Activated effector memory CD4-positive, alpha-beta T cell treated with anti-CD3 and anti-CD28 coated beads, Interleukin-2, amount 50 U/mL, for 16 hours (primary cell): ENCODE measurements around the gene USP44.
A peak's percentile ranks its signal among the peaks of the same experiment; 100 is the strongest.
"Not testable (repeated sequence)": the region's sequence is repeated elsewhere in the genome, so short reads cannot be mapped to it uniquely, and the experiment has no call there.

Source experiments
- DNase-seq: peaks from one replicate; pipeline ENCODE4 v3.0.0-alpha.2; 2020

USP44 gene

DNA sequence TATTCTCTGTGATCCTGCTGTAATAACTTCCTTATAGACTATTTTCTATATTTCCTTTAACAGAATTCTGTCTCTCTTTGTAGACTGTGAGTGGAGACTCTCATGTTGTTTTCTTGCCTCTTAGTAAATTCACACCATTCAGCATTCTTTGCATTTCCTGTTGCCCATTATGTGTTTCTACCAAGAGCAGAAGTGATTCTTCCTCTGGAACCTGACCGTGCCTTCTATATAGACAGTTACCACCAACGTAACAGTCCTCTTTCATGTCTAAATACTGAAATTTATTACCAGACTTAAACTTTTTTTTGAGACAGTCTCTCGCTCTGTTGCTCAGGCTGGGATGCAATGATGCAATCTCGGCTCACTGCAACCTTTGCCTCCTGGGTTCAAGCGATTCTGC, 46.2 kb downstream of the USP44 start:
- DNase-seq, result no peak

DNA sequence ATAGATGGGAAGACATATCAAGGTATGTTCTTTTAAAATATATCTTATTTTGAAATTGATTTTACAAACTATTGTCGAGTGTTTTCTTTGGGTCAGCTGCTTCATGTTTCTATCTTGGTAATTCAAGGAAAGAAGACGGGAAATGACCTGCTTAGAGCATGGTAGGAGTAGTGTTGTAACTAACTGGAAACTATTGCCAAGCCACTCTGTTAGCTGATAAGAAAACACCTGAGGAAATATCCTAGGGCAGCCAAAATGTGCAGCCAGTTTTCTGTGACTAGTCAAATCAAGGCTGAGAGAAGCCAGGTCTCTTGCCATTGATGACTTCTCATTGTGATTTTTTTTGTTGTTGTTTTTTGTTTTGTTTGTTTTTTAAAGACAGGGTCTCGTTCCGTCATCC, 47.1 kb downstream of the USP44 start:
- no peak for DNase-seq

DNA sequence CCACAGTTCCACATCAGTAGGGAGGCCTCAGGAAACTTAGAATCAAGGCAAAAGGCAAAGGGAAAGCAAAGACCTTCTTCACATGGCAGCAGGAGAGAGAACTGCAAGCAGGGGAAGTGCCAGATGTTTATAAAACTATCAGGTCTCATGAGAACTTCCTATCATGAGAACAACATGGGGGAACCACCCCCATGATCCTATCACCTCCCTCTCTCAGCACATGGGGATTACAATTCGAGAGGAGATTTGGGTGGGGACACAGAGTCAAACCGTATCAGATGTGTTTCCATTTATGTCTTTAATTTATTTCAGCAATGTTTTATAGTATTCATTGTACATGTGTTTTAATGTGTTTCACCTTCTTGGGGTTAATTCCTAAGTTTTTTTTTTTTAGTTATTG, 51.5 kb downstream of the USP44 start:
- DNase-seq, result no peak

DNA sequence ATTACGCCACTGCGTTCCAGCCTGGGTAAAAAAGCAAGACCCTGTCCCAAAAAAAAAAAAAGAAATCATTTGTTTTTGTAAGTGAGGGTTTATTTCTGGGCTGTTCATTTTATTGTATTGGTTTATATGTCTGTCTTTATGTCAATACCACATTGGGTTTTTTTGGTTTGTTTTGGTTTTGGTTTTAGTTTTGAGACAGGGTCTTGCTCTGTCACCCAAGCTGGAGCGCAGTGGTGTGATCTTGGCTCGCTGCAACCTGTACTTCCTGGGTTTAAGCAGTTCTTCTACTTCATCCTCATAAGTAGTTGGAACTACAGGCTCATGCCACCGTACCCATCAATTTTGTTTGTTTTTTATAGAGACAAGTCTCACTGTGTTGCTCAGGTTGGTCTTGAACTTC, 52.3 kb downstream of the USP44 start:
- DNase-seq, result no peak

DNA sequence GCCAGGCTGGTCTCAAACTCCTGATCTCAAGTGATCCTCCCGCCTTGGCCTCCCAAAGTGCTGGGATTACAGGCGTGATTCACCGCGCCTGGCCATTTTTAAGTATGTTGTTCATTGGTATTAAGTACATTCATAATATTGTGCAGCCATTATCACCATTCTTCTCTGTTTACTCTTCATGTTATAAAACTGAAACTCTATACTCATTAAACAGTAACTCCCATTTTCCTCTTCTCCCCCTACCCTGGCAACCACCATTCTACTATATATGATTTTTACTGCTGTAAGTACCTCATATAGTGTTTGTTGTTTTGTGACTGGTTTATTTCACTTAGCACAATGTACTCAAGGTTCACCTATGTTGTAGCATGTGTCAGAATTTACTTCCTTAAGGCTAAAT, 54.2 kb downstream of the USP44 start:
- DNase-seq, result no peak

DNA sequence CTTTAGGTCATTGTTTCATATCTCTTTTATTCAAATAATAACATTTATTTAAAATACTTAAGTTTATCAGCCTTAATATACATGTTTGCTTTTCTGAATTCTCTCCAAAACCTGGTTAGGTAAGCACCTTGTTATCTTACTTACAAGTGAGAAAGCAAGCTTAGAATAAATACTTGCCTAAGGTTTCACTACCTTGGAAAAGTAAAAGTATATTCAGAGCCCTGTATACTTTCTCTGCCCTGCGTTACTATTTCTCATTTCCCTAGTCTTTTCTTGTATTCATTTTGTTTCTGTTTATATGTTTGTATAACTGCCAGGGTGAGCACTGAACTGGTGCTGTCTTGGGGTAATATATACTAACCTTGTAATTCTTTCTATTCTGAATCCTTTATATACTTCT, 55.8 kb downstream of the USP44 start:
- no peak for DNase-seq

DNA sequence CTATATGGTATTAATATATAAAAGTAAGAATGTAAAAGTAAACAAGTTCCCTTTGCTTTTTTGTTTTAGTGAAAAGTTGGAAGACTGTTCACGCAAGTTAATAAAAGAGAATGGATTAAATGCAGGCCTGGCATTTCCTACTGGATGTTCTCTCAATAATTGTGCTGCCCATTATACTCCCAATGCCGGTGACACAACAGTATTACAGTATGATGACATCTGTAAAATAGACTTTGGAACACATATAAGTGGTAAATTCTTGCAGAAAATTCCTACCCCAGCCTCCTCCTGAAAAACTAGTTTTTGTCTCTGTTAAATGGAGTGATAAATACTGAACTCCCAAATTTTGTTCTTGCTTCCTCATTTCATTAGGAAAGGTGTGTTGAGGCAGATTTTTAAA, 56.4 kb downstream of the USP44 start:
- DNase-seq, result no peak

DNA sequence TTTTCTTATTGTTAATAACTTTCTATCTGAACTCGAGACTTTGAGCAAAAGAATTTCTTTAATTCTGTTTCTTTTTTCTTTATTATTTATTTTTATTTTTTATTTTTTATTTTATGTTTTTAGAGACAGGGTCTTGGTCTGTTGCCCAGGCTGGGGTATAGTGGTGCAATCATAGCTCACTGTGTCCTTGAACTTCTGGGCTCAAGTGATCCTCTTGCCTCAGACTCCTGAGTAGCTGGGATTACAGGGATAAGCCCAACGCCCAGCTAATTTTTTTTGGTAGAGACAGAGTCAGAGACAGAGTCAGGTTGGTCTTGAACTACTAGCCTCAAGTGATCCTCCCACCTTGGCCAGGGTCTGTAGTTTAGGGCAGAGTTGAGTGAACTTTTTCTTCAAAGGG, 58.8 kb downstream of the USP44 start:
- no peak for DNase-seq

DNA sequence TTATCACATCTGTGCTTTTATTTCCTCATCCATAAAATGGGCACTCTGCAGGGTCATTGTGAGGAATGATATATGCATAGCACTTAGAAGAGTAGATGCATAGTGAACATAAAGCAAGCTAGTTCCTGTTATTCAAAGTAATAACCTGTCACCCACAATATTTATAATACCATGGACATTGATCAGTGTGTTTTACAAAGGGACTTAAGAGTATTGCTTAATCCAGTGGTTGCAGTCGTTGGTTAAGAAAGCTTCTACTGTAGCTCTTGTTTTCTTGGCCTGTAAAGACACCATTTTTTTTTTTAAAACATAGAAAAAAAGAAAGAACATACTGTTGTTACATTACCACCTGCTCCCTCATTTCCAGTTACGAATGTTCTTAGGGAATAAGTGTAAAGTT, 64.3 kb downstream of the USP44 start:
- DNase-seq, result no peak

DNA sequence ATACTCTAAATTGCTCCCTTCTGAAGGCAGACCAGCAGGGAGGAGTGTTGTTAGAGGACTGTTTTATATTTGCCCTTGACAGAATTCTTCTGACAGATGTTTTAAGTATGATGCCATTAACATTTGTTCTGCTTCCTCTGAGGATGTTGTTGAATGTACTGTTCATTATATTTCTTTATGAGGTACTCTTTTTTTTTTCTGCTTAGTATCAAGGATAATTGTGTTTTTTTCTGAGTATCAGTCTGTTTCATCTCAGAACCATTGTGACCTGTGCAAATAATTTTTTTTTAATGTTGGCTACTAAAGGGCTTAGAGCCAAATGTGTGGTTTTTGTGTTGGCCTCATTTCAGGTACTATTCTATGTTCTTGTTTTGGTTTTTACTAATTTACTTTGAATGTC, 66.8 kb downstream of the USP44 start:
- DNase-seq, result no peak

DNA sequence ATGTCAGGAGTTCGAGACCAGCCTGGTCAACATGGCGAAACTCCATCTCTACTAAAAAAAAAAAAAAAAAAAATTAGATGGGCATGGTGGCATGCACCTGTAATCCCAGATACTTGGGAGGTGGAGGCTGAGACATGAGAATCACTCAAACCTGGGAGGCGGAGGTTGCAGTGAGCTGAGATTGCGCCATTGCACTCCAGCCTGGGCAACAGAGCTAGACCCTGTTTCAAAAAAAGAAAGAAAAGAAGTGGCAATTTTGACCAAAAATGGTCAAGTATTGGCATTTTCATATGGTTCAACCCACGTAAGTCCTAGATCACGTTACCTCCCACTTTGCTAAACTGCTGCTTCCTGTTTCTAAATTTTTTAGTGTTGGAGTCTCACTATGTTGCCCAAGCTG, 68.7 kb downstream of the USP44 start:
- DNase-seq, result not testable (repeated sequence)

DNA sequence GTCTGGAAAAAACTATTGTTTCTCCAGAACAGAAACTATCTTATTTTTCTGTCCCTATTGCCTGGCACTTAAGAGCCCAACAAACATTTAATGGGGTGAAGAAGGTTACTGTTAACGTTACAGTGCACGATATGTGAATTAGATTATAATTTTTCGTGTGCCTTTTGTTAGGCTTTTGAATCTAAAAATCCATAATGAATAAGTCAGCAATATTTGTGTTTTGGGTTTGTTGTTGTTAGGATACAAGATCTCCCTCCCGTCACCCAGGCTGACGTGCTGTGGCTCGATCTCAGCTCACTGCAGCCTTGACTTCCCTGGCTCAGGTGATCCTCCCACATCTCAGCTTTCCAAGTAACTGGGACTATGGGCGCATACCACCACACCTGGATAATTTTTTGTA, 69.4 kb downstream of the USP44 start:
- DNase-seq, result no peak

DNA sequence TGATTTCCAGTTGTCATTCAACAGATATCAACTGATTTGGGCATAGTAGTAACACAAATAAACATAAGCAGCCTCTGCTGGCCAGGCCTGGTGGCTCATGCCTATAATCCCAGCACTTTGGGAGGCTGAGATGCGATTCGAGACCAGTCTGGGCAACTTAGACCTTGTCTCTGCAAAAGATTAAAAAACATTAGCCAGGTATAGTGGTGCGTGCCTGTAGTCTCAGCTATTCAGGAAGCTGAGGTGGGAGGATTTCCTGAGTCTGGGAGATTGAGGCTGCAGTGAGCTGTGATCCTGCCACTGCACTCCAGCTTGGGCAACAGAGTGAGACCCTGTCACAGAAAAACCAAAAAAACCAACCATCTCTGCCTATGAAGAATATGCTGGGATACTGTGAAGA, 70.2 kb downstream of the USP44 start:
- no peak for DNase-seq

DNA sequence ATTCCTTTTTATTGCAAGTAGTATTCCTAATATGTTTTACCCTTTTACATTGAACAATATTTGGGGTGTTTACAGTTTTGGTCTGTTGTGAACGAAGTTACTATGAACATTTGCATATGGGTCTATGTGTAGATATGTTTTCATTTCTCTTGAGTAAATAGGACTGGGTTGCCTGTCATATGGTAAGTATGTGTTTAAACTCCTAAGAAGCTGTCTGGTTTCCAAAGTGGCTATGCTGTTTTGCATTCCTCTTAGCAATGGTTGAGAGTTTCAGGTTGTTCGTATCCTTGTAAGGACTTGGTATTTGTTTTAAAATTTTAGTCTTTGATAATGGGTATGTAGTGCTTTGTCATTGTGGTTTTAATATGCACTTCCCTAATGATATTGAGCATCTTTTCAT, 71.0 kb downstream of the USP44 start:
- DNase-seq, result no peak

DNA sequence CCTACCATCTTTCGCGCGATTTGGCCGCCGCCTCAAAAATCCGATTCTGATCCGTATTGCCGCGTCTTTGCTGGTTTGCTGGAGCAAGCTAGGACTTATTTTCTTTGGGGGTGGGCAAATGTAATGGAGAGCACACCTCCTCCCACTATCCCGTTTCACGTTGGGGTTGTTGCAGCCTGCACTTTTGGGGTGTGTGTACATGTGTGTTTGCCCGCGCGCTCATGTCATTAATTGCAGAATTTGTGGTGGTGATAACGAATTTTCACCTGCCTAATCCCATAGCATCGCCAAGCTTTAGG, 76.7 kb downstream of the USP44 start:
- DNase-seq, result no peak

DNA sequence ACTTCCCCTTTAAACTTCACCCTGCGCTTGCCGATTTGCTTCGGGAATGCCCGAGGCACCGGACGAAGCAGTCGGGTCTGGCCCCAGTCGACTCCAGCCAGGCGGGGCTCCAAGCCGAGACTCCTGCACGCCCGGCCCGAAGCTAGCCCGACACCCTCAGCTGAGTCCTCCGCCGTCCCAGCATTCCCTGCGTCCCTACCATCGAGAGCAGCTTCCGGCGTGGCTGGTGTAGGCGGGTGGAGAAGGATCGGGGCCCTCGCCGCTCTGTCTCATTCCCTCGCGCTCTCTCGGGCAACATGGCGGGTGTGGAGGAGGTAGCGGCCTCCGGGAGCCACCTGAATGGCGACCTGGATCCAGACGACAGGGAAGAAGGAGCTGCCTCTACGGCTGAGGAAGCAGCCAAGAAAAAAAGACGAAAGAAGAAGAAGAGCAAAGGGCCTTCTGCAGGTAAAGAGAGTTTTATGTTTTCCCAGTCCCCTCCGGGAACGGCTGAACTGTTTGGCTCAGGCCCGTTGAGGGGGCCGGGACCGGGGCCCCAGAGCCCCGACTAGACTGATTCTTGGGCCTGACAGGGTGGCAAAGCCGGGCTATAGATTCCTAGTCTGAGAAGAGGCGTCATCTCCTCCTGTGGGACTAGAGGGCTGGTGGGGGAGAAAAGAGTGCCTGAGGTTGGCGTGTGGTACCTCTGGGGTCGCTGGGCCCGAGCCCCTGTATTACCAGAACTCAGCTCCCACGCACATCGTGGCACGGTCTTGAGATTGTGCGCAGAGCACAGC, 77.2 kb downstream of the USP44 start, which contains the start of gene METAP2:
METAP2 (plus strand) TSS at position 269 of the 776 bp plus-strand sequence; CDS start at position 297, 28 bp downstream.
- DNase-seq, result peak; percentile 97

DNA sequence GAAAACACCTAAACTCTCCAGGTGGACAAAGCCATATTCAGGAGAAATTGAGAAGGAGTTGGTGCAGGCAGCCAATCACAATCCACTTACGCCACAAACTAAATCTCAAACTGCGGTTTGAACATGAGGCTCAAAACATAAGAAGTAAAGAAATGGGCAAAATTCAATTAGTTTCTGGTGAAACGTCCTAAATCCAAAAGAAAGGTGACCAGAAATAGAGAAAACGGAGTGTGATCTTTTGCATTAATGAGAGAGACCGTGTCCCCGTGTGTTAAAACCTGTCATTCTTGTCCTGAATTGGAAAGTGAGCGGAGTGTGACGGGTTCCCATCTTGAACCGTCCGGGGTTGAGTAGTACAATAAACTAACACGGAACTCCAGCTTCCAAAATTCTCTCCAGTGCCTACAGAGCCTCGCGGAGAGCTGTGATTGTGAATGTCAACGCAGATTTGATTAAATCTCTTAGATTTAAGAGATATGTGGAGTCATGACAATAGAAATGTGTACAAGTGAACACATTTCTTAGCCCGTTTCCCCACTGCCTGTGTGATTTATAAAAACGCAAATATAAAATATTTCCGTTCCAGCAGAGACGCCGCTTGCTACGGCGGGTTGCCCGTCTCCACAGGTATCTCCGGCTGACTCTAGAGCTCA, 77.9 kb downstream of the USP44 start:
- DNase-seq, result peak; percentile 70

DNA sequence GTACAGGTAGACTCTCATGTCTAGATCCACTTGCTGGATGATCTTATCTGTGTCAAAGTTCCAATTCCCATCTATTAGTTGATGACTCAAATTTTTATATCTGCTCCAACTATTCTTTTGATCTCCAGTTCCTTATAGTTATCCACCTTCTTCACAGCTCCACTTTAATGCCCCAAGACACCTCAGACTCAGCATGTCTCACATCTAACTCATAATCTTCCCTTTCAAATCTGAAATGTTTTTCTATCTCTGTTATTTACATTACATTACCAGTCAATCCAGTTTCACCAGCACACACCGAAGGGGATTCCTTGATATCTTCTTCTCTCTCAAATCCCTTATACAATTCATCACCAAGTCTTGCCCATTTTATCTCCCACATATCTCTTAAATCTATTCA, 81.0 kb downstream of the USP44 start:
- DNase-seq, result no peak
